GM12878 (cell line): ENCODE data around the gene SLC29A4. TPM values are rescaled to one million over a fixed set of nuclear protein-coding genes. Genes with fewer than 3 reads are reported as not detected.

ENCODE experiments used
- ATAC-seq: fragments of 200-7000 bp; cut with Tn5 transposase; 3 replicates; pipeline ENCODE4 v1.9.1; 2020; ENCODE audit warnings: mild to moderate bottlenecking, moderate library complexity
- BruUV-seq: library from RNA; stranded (reverse); fragments of 400-500 nt; replicated peaks from 2 replicates; lab custom pipeline; 2021; lab: Mats Ljungman, UMichigan
- CTCF ChIA-PET: fragments of 300-600 bp; sonication (Branson Sonifier 250); formaldehyde crosslinking; extraction: SDS; loops from one replicate; lab custom pipeline; 2021; ENCODE audit warnings: inconsistent platforms; lab: Yijun Ruan, JAX
- POLR2A ChIA-PET: fragments of 350-600 bp; formaldehyde crosslinking; extraction: SDS; loops from one replicate; lab custom pipeline; 2021; ENCODE audit warnings: inconsistent platforms; lab: Charles Lee
- RAD21 ChIA-PET: fragments of 300-600 bp; sonication (Branson Sonifier 250); formaldehyde crosslinking; loops from one replicate; lab custom pipeline; 2023; ENCODE audit warnings: antibody characterized with exemption; ENCODE audit not compliant: unreplicated experiment; lab: Charles Lee
- SMC1A ChIA-PET: fragments of 300-600 bp; sonication (Branson Sonifier 250); formaldehyde crosslinking; loops from one replicate; lab custom pipeline; 2023; ENCODE audit not compliant: unreplicated experiment, uncharacterized antibody; lab: Charles Lee
- DNase-seq: peaks from one replicate; pipeline ENCODE4 v3.0.0-alpha.2; 2011; ENCODE audit warnings: low read depth, low spot score
- FAIRE-seq: peaks from 3 replicates; lab custom pipeline; 2011; peaks lifted over from hg19 to GRCh38; lab: Jason Lieb, UNC
- H2AFZ ChIP-seq: 2 replicates; pipeline ENCODE4 v1.6.0; 2011; ENCODE audit warnings: low read depth, low read length, control low read depth; ENCODE audit not compliant: control insufficient read depth
- H3K27ac ChIP-seq: 2 replicates; pipeline ENCODE4 v1.5.1; 2011; ENCODE audit warnings: control low read depth; ENCODE audit not compliant: control insufficient read depth, insufficient read depth
- H3K27me3 ChIP-seq, 2 experiments: replicated peaks in 1 of 2; 2 replicates each; pipeline versions ENCODE4 v1.6.0 to v1.6.1; 2011; ENCODE audit warnings: low read length in 1 of 2; ENCODE audit not compliant: control insufficient read depth in 2 of 2, insufficient read depth in 2 of 2
- H3K36me3 ChIP-seq, 2 experiments: 2 replicates each; pipeline ENCODE4 v1.5.1; 2011; ENCODE audit warnings: low read length in 1 of 2; ENCODE audit not compliant: control insufficient read depth in 2 of 2, insufficient read depth in 2 of 2
- H3K4me1 ChIP-seq: 2 replicates; pipeline ENCODE4 v1.6.1; 2011; ENCODE audit warnings: mild to moderate bottlenecking, low read length, moderate library complexity, mixed read lengths; ENCODE audit not compliant: control insufficient read depth, insufficient read depth
- H3K4me2 ChIP-seq: 2 replicates; pipeline ENCODE4 v1.6.0; 2011; ENCODE audit warnings: control low read depth; ENCODE audit not compliant: control insufficient read depth, insufficient read depth
- H3K4me3 ChIP-seq: fragments of 200-600 bp; sonication (generic); 2 replicates; pipeline ENCODE4 v1.5.1; 2016
- H3K79me2 ChIP-seq: 2 replicates; pipeline ENCODE4 v1.6.0; 2011; ENCODE audit warnings: low read length; ENCODE audit not compliant: control insufficient read depth, insufficient read depth
- H3K9ac ChIP-seq: 2 replicates; pipeline ENCODE4 v1.8.0; 2011; ENCODE audit warnings: low read length, control low read depth, mixed read lengths; ENCODE audit not compliant: control insufficient read depth, insufficient read depth
- H3K9me3 ChIP-seq: replicated peaks from 3 replicates; pipeline ENCODE4 v1.5.1; 2011; ENCODE audit warnings: mild to moderate bottlenecking, low read length; ENCODE audit not compliant: control insufficient read depth, insufficient read depth
- H4K20me1 ChIP-seq: 2 replicates; pipeline ENCODE4 v1.6.0; 2011; ENCODE audit not compliant: control insufficient read depth, insufficient read depth
- MTA3 ChIP-seq: IDR thresholded peaks from 2 replicates; pipeline ENCODE4 v1.6.1; 2012; ENCODE audit warnings: low read length, inconsistent platforms, borderline replicate concordance
- MYC ChIP-seq: IDR thresholded peaks from 2 replicates; pipeline ENCODE4 v1.6.1; 2011; ENCODE audit warnings: mild to moderate bottlenecking, low read length, moderate library complexity, inconsistent platforms; ENCODE audit not compliant: insufficient read depth, insufficient replicate concordance, insufficient read length, severe bottlenecking
- NFYB ChIP-seq: IDR thresholded peaks from 2 replicates; pipeline ENCODE4 v1.6.1; 2011; ENCODE audit warnings: low read depth, mild to moderate bottlenecking, low read length, improper control_type of control experiment, moderate library complexity; ENCODE audit not compliant: insufficient read depth
- NR2F1 ChIP-seq: fragments of 450-650 bp; conservative IDR thresholded peaks from 2 replicates; pipeline ENCODE4 v1.6.1; 2017; ENCODE audit warnings: mild to moderate bottlenecking
- POLR2A ChIP-seq: IDR thresholded peaks from 2 replicates; pipeline ENCODE4 v1.6.1; 2011; ENCODE audit warnings: low read depth, mild to moderate bottlenecking, low read length
- ZNF207 ChIP-seq: fragments of 450-650 bp; IDR thresholded peaks from 2 replicates; pipeline ENCODE4 v1.6.1; 2014; ENCODE audit warnings: antibody characterized with exemption, mild to moderate bottlenecking, borderline replicate concordance
- whole genome bisulfite sequencing: methylation state at CpG from one replicate; pipeline ENCODE4 v1.1.6; 2016; ENCODE audit warnings: low lambda C conversion rate; ENCODE audit not compliant: insufficient replicate concordance, insufficient coverage; ENCODE audit errors: missing lambda C conversion rate; 5-methylcytosine and 5-hydroxymethylcytosine counted together
- in situ Hi-C: fragments of 300-500 bp; cut with MboI; formaldehyde crosslinking; loops from 9 replicates; pipeline ENCODE4 v1.14.3; 2018; ENCODE audit warnings: mixed read lengths
- intact Hi-C: fragments of 100-400 bp; cut with micrococcal nuclease; formaldehyde crosslinking; loops from one replicate; pipeline ENCODE4 v1.14.2; 2022; ENCODE audit not compliant: unreplicated experiment
- polyA plus RNA-seq, 11 experiments: library from polyadenylated mRNA; depleted of rRNA in 4 of 11; unstranded in 6 of 11; stranded (reverse) in 5 of 11; fragments of >200 nt; fragmentation: Nextera tagmentation in 4 of 11; fragmentation: Illumina TruSeq in 1 of 11; extraction: Ambion mirVana in 4 of 11; extraction: Trizol in 1 of 11; gene quantifications; 1 replicate in 1 of 11; 2 replicates in 10 of 11; pipeline versions ENCODE4 v1.2.1 to v1.2.3, GENCODE V29; 2011 to 2016; ENCODE audit warnings: inconsistent platforms in 2 of 11, missing spikeins in 2 of 11, low read depth in 1 of 11
- total RNA-seq, 4 experiments: library from RNA; depleted of rRNA in 3 of 4; stranded (reverse); fragments of >200 nt in 3 of 4; fragmentation: Illumina TruSeq in 1 of 4; extraction: Trizol in 1 of 4; gene quantifications; 2 replicates each; pipeline versions ENCODE4 v1.2.1 to v1.2.3, GENCODE V29; 2013 to 2021

SLC29A4 gene
- total and polyA plus RNA-seq, 10 of the 15 experiments (the other 5 are each of a cell fraction or from before 2014, with no cell fraction given), result 0.11 to 0.72 (median 0.23) TPM; not detected in 3

DNA sequence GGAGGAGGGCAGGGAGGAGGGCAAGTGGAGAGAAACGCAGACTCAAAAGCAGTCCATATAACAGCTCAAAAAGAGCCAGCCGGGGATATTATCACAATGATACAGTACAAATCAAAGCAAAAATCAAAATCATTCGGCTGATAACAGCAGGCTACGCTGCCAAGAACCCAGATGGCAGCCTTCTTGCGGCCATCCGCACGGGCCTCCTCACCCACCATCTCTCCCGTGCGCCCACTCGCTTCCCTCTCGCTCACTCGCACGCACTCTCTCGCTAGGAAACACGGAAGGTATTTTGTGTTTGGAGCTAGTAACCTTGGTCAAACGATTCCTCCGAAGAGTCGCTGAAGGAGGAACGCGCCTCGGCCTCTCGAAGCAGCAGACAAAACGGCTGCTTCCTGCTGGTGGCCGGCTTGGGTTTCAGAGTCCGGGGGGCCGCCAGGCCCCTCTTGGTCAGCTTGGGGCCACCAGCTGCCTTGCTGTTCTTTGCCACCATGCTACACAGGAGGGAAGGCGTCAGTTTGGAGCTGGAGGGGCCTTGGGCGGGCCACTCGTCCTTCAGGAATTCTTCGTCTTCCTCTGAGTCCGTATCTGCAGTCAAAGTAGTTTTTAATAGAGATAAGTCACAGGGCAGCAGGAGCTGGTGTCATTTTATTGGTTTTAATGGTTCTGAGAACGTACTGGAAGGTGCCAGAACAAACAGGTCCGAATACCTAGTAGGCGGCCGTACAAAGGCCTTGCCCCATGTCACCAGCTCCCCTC is 68.9 kb downstream of the SLC29A4 start (continued):
- TF ChIP-seq MTA3, result no peak
- no peak for TF ChIP-seq MYC
- TF ChIP-seq NR2F1, result no peak
- TF ChIP-seq ZNF207, result no peak

DNA sequence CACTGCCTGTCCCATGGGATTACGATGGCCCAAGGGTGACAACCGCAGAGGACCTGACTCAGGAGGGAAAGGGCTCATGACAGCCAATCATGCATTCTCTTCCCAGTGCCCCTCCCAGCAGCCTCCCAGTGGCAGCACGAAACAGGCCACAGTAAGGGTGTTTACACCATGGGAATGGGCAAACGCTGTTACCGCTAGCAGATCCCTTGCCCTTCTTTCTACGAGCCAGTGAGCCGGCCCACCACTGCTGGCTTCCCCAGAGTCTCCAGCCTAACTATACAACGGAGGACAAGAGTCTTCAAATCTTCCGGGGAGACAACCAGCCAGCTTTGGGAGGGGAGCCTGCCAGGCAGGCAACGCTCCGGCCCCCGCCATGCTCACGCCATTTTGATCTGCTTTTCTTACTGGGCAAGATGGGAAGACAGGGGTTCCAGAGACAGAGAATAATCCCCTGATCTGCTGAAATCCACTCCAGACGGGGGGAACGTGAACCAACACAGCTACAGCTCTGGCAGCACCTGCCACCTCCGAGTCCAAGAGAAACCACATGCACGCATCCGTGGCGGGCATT is 69.8 kb downstream of the SLC29A4 start:
- Histone ChIP-seq H3K27me3 (no peaks in the 10 kb centered on the region), H2AFZ (no peak overlapping the region), H3K79me2 (peaks cover 3% of the 10 kb centered on the region), H3K9me3 (no peaks in the 10 kb centered on the region)
- SMC1A ChIA-PET, result no interaction called here
- in situ Hi-C loops, result no loop called here
- DNase-seq (no peak), ATAC-seq (no peak)
- WGBS, result 95% methylated on average over 19 of the region's 19 CpGs
- POLR2A ChIA-PET, result no interaction called here
- TF ChIP-seq POLR2A, result 0 out of 2 replicates have a peak, but pooled peaks have one; percentile 1
- no peak for TF ChIP-seq NFYB
- TF ChIP-seq, all 136 proteins: peak for 1
- peaks cover 4 to 20% of the 10 kb centered on the region in 2 experiments for H3K36me3 ChIP-seq
- intact Hi-C loops, result no loop called here
- BruUV-seq, result no TSS peak
- no peaks in the 10 kb centered on the region for H4K20me1 ChIP-seq
- ChIA-PET RAD21 (no interaction called here), CTCF (no interaction called here)
- no peak overlapping the region for H3K4me2 ChIP-seq
- no peak overlapping the region for H3K9ac ChIP-seq
- FAIRE-seq, result no peak
- H3K4me1 ChIP-seq, result peaks cover 10% of the 10 kb centered on the region
- H3K4me3 ChIP-seq, result no peak overlapping the region
- no peak overlapping the region for H3K27ac ChIP-seq
